H1 (cell line): Measurements from ENCODE around the gene MYO5B. TPM values are rescaled to one million over a fixed set of nuclear protein-coding genes. Genes with fewer than 3 reads are reported as not detected.

ENCODE experiments used
- CTCF ChIA-PET: fragments of 300-600 bp; sonication (Branson Sonifier 250); formaldehyde crosslinking; loops from one replicate; lab custom pipeline; 2021; ENCODE audit not compliant: partially characterized antibody; lab: Charles Lee
- POLR2A ChIA-PET: fragments of 300-600 bp; sonication (Branson Sonifier 250); formaldehyde crosslinking; loops from one replicate; lab custom pipeline; 2021; ENCODE audit warnings: inconsistent platforms; ENCODE audit not compliant: partially characterized antibody; lab: Charles Lee
- DNase-seq, 2 experiments: peaks; one replicate each; pipeline versions ENCODE4 v3.0.0 to v3.0.0-alpha.2; 2010 to 2022; ENCODE audit warnings: low spot score in 2 of 2, low read depth in 1 of 2, mixed read lengths in 1 of 2
- FAIRE-seq: peaks from 2 replicates; lab custom pipeline; 2011; peaks lifted over from hg19 to GRCh38; lab: Jason Lieb, UNC
- H2AFZ ChIP-seq: 2 replicates; pipeline ENCODE4 v1.8.1; 2012; ENCODE audit warnings: low read length, inconsistent platforms
- H2AK5ac ChIP-seq: 2 replicates; pipeline ENCODE4 v1.6.1; 2013; ENCODE audit warnings: low read depth, low read length
- H2BK120ac ChIP-seq: replicated peaks from 2 replicates; pipeline ENCODE3; 2013; ENCODE audit warnings: low read depth, low read length, inconsistent platforms
- H2BK12ac ChIP-seq: 2 replicates; pipeline ENCODE4 v1.6.1; 2013; ENCODE audit warnings: low read depth, low read length
- H2BK15ac ChIP-seq: 2 replicates; pipeline ENCODE4 v1.6.1; 2013; ENCODE audit warnings: low read length
- H2BK20ac ChIP-seq: 2 replicates; pipeline ENCODE4 v1.6.1; 2013; ENCODE audit warnings: low read length
- H2BK5ac ChIP-seq: 2 replicates; pipeline ENCODE4 v1.6.1; 2013; ENCODE audit warnings: low read depth, low read length
- H3K14ac ChIP-seq: 2 replicates; pipeline ENCODE4 v1.6.1; 2013; ENCODE audit warnings: inconsistent platforms; ENCODE audit not compliant: insufficient read length
- H3K18ac ChIP-seq: 2 replicates; pipeline ENCODE4 v1.6.1; 2013; ENCODE audit warnings: low read length; ENCODE audit errors: extremely low read depth
- H3K23ac ChIP-seq: 2 replicates; pipeline ENCODE4 v1.6.1; 2013; ENCODE audit warnings: inconsistent platforms; ENCODE audit not compliant: insufficient read length
- H3K23me2 ChIP-seq: 2 replicates; pipeline ENCODE4 v1.6.1; 2013; ENCODE audit warnings: low read depth, low read length
- H3K27ac ChIP-seq: 2 replicates; pipeline ENCODE4 v1.6.1; 2011; ENCODE audit warnings: low read depth, low read length, inconsistent platforms
- H3K27me3 ChIP-seq, 4 experiments: replicated peaks in 1 of 4; 1 replicate in 1 of 4; 2 replicates in 3 of 4; pipeline versions ENCODE4 v1.6.1 to v1.8.1; 2011 to 2013; ENCODE audit warnings: low read length in 3 of 4, mild to moderate bottlenecking in 3 of 4, inconsistent platforms in 2 of 4, mixed read lengths in 2 of 4, moderate library complexity in 1 of 4; ENCODE audit not compliant: control insufficient read depth in 3 of 4, insufficient read depth in 3 of 4; ENCODE audit errors: extremely low read depth in 1 of 4
- H3K36me3 ChIP-seq, 4 experiments: 2 replicates each; pipeline versions ENCODE4 v1.6.1 to v1.8.1; 2011 to 2013; ENCODE audit warnings: mild to moderate bottlenecking in 4 of 4, low read length in 3 of 4, moderate library complexity in 2 of 4, control low read depth in 1 of 4, inconsistent platforms in 1 of 4; ENCODE audit not compliant: insufficient read depth in 4 of 4, control insufficient read depth in 2 of 4
- H3K4ac ChIP-seq: replicated peaks from 2 replicates; pipeline ENCODE3; 2013; ENCODE audit warnings: low read length, low read depth, mixed read lengths, inconsistent platforms; ENCODE audit not compliant: insufficient read length
- H3K4me1 ChIP-seq, 4 experiments: replicated peaks in 1 of 4; 1 replicate in 1 of 4; 2 replicates in 3 of 4; pipeline versions ENCODE4 v1.6.1 to v1.8.1; 2011 to 2013; ENCODE audit warnings: low read length in 3 of 4, inconsistent platforms in 2 of 4, mixed read lengths in 1 of 4; ENCODE audit not compliant: insufficient read depth in 4 of 4, control insufficient read depth in 3 of 4
- H3K4me2 ChIP-seq, 2 experiments: 2 replicates each; pipeline versions ENCODE4 v1.6.1 to v1.8.1; 2011 to 2013; ENCODE audit warnings: low read depth in 2 of 2, low read length in 2 of 2, control low read depth in 1 of 2, inconsistent platforms in 1 of 2, mild to moderate bottlenecking in 1 of 2; ENCODE audit not compliant: insufficient read depth in 1 of 2
- H3K4me3 ChIP-seq, 4 experiments: fragments of 200-600, 300-600 bp in 1 of 4; sonication (generic), shearing (Covaris generic), sonication (Bioruptor Twin) in 1 of 4; 2 replicates each; pipeline versions ENCODE4 v1.5.1 to v1.8.1; 2011 to 2016; ENCODE audit warnings: low read length in 4 of 4, low read depth in 3 of 4, control low read depth in 2 of 4, inconsistent platforms in 2 of 4, mild to moderate bottlenecking in 2 of 4, mixed read lengths in 1 of 4, moderate library complexity in 1 of 4; ENCODE audit not compliant: insufficient read depth in 2 of 4; ENCODE audit errors: extremely low read depth in 1 of 4
- H3K56ac ChIP-seq: replicated peaks from 2 replicates; pipeline ENCODE3; 2013; ENCODE audit warnings: low read depth, mild to moderate bottlenecking, mixed read lengths, low read length, inconsistent platforms; ENCODE audit not compliant: insufficient read length
- H3K79me1 ChIP-seq: 2 replicates; pipeline ENCODE4 v1.6.1; 2013; ENCODE audit warnings: low read depth, low read length, control low read depth
- H3K79me2 ChIP-seq, 2 experiments: 2 replicates each; pipeline versions ENCODE4 v1.6.1 to v1.8.1; 2012 to 2013; ENCODE audit warnings: low read length in 2 of 2, mild to moderate bottlenecking in 2 of 2, inconsistent platforms in 1 of 2; ENCODE audit not compliant: insufficient read depth in 2 of 2, control insufficient read depth in 1 of 2
- H3K9ac ChIP-seq, 4 experiments: replicated peaks in 1 of 4; 1 replicate in 1 of 4; 2 replicates in 3 of 4; pipeline versions ENCODE4 v1.6.1 to v1.8.1; 2011 to 2013; ENCODE audit warnings: low read depth in 3 of 4, low read length in 3 of 4, control low read depth in 2 of 4, mild to moderate bottlenecking in 2 of 4, moderate library complexity in 2 of 4, inconsistent platforms in 1 of 4; ENCODE audit errors: extremely low read depth in 1 of 4
- H3K9me3 ChIP-seq, 2 experiments: 2 replicates each; pipeline versions ENCODE4 v1.6.1 to v1.8.1; 2012 to 2013; ENCODE audit warnings: mild to moderate bottlenecking in 2 of 2, moderate library complexity in 2 of 2, control low read depth in 1 of 2, inconsistent platforms in 1 of 2, low read depth in 1 of 2, low read length in 1 of 2, mixed read lengths in 1 of 2; ENCODE audit not compliant: insufficient read depth in 2 of 2
- H4K20me1 ChIP-seq, 2 experiments: replicated peaks in 1 of 2; 2 replicates each; pipeline versions ENCODE3 to v1.8.1; 2011 to 2013; ENCODE audit warnings: inconsistent platforms in 2 of 2, low read length in 2 of 2, mild to moderate bottlenecking in 1 of 2; ENCODE audit not compliant: insufficient read depth in 2 of 2, control insufficient read depth in 1 of 2
- H4K5ac ChIP-seq: 2 replicates; pipeline ENCODE4 v1.6.1; 2013; ENCODE audit warnings: low read length, low read depth, mixed read lengths, inconsistent platforms; ENCODE audit not compliant: insufficient read length
- H4K8ac ChIP-seq: 2 replicates; pipeline ENCODE4 v1.8.0; 2013; ENCODE audit warnings: mild to moderate bottlenecking, moderate library complexity, low read length, inconsistent platforms; ENCODE audit not compliant: insufficient read depth; ENCODE audit errors: extremely low read depth
- H4K91ac ChIP-seq: replicated peaks from 2 replicates; pipeline ENCODE3; 2013; ENCODE audit warnings: low read length, mixed read lengths, inconsistent platforms; ENCODE audit not compliant: insufficient read length
- CBX8 ChIP-seq: fragments of 300-800, 300-1000 bp; sonication (generic); IDR thresholded peaks from 2 replicates; pipeline ENCODE4 v1.7.1; 2016; ENCODE audit warnings: low read depth, low read length, borderline replicate concordance
- CHD2 ChIP-seq: IDR thresholded peaks from 2 replicates; pipeline ENCODE4 v1.6.1; 2012; ENCODE audit warnings: low read length, improper control_type of control experiment
- NRF1 ChIP-seq: IDR thresholded peaks from 2 replicates; pipeline ENCODE4 v1.6.1; 2011; ENCODE audit warnings: mild to moderate bottlenecking, low read depth, low read length, improper control_type of control experiment
- POU5F1 ChIP-seq: IDR thresholded peaks from 2 replicates; pipeline ENCODE4 v1.6.1; 2011; ENCODE audit warnings: low read depth, mild to moderate bottlenecking, low read length, moderate library complexity
- RNF2 ChIP-seq: fragments of 200-900, 300-1000 bp; sonication (generic); IDR thresholded peaks from 2 replicates; pipeline ENCODE4 v1.7.1; 2016; ENCODE audit warnings: borderline replicate concordance, low read depth, mild to moderate bottlenecking, antibody characterized with exemption, low read length; ENCODE audit not compliant: poor library complexity, severe bottlenecking; ENCODE audit errors: missing control alignments
- SP4 ChIP-seq: IDR thresholded peaks from 2 replicates; pipeline ENCODE4 v1.6.1; 2012; ENCODE audit warnings: low read length, inconsistent platforms
- WGBS, 2 experiments: shearing (Covaris generic) in 1 of 2; methylation state at CpG; one replicate each; pipeline versions ENCODE4 v1.1.6 to v1.1.7; 2013 to 2015; ENCODE audit warnings: low lambda C conversion rate in 2 of 2, mixed read lengths in 2 of 2, inconsistent platforms in 1 of 2, low coverage in 1 of 2, missing lambda C conversion rate in 1 of 2; ENCODE audit not compliant: insufficient replicate concordance in 2 of 2, insufficient coverage in 1 of 2, insufficient read length in 1 of 2; ENCODE audit errors: extremely low coverage in 1 of 2, missing lambda C conversion rate in 1 of 2; 5-methylcytosine and 5-hydroxymethylcytosine counted together
- polyA plus RNA-seq, 7 experiments: library from polyadenylated mRNA; depleted of rRNA in 3 of 7; stranded (reverse) in 5 of 7; unstranded in 2 of 7; fragments of >200 nt in 5 of 7; fragments of 200-250 nt in 2 of 7; gene quantifications; 1 replicate in 5 of 7; 2 replicates in 1 of 7; 4 replicates in 1 of 7; pipeline versions ENCODE4 v1.2.1 to v1.2.3, GENCODE V29; 2011 to 2013; ENCODE audit warnings: missing spikeins in 2 of 7, mixed read lengths in 2 of 7
- total RNA-seq: library from RNA; stranded (reverse); fragmentation: NEBNext Ultra II Directional; extraction: Animal tissue kit (Norgen Biotek cat#: 25700); gene quantifications from 2 replicates; pipeline ENCODE4 v1.2.1, GENCODE V29; 2021

Gene MYO5B
- total and polyA plus RNA-seq, 2 of the 8 experiments (the other 6 are each of a cell fraction or from before 2014, with no cell fraction given), result 6.4 to 7.7 TPM

- H3K27me3 ChIP-seq, result no peaks in the 10 kb centered on the region
- no peaks in the 10 kb centered on the region for H4K20me1 ChIP-seq
- H3K4me3 ChIP-seq, result no peak overlapping the region
- H2BK15ac ChIP-seq, result no peak overlapping the region
- H3K79me1 ChIP-seq, result no peaks in the 10 kb centered on the region
- H3K27ac ChIP-seq, result no peak overlapping the region
- H2BK120ac ChIP-seq, result no peak overlapping the region
- H3K14ac ChIP-seq, result no peak overlapping the region
- no peak for FAIRE-seq
- no peak overlapping the region for H2BK12ac ChIP-seq
- H3K56ac ChIP-seq, result no peak overlapping the region
- H3K23ac ChIP-seq, result no peak overlapping the region
- no peak for DNase-seq
- H2BK20ac ChIP-seq, result no peak overlapping the region
- no peaks in the 10 kb centered on the region for H3K23me2 ChIP-seq
- H2AFZ ChIP-seq, result no peak overlapping the region
- no peak overlapping the region for H3K9ac ChIP-seq
- WGBS, 2 experiments, result 76% methylated on average over 15 of the region's 15 CpGs; no CpG with 5 or more reads in 1 of the 2 experiments
- CTCF ChIA-PET, result interaction anchor here (1.6 kb wide), 1 partner anchor 34 kb away, joined by 5 read pairs; no protein-coding TSS in a partner anchor
- H2BK5ac ChIP-seq, result no peak overlapping the region
- H4K91ac ChIP-seq, result no peak overlapping the region
- no peaks in the 10 kb centered on the region for H3K9me3 ChIP-seq
- H2AK5ac ChIP-seq, result no peak overlapping the region
- no peak overlapping the region for H3K4me2 ChIP-seq
- no peak overlapping the region for H3K4ac ChIP-seq
- H4K5ac ChIP-seq, result no peak overlapping the region
- no peak overlapping the region for H4K8ac ChIP-seq
- POLR2A ChIA-PET, result no interaction called here
- no peak overlapping the region for H3K18ac ChIP-seq
- H3K36me3 ChIP-seq, result no peaks in the 10 kb centered on the region
- H3K79me2 ChIP-seq, result no peaks in the 10 kb centered on the region
- TF ChIP-seq CBX8, result no peak
- TF ChIP-seq CHD2, result no peak
- TF ChIP-seq NRF1, result no peak
- TF ChIP-seq POU5F1, result no peak
- TF ChIP-seq SP4, result no peak
- no peak for TF ChIP-seq RNF2
- peaks cover 0 to 5% (median 2%) of the 10 kb centered on the region in 4 experiments; a peak in 3 of 7 replicates for H3K4me1 ChIP-seq
These were observed 302.6 kb downstream of the MYO5B start for GRCh38 chr18:49892148-49892924.
